NCI-H187 treated with DMSO at 0.1 percent for 48 hours (cell line): ENCODE results near the gene ZNF396.
A peak's percentile ranks its signal among the peaks of the same experiment; 100 is the strongest.

Experiments
- DNase-seq: peaks from one replicate; lab custom pipeline; 2025; lab: John Stamatoyannopoulos, UW

Gene ZNF396

GRCh38 chr18:35383136-35383535 lies 6.0 kb upstream of the ZNF396 start:
- DNase-seq, result no peak

GRCh38 chr18:35379421-35379820 lies 2.3 kb upstream of the ZNF396 start:
- DNase-seq, result no peak

- DNase-seq, result no peak
Observed at GRCh38 chr18:35378574-35378896, 1.4 kb upstream of the ZNF396 start.

GRCh38 chr18:35377875-35378573 lies 887 bp upstream of the ZNF396 start:
- DNase-seq, result no peak

GRCh38 chr18:35376393-35376741 lies 770 bp downstream of the ZNF396 start:
- DNase-seq, result no peak

- DNase-seq, result no peak
Observed at GRCh38 chr18:35374708-35375107, 2.4 kb downstream of the ZNF396 start.

- no peak for DNase-seq
Observed at GRCh38 chr18:35371412-35372195, 5.5 kb downstream of the ZNF396 start.

- no peak for DNase-seq
Observed at GRCh38 chr18:35369126-35369525, 8.0 kb downstream of the ZNF396 start.

GRCh38 chr18:35368595-35368994 lies 8.5 kb downstream of the ZNF396 start:
- no peak for DNase-seq

GRCh38 chr18:35362531-35362930 lies 14.6 kb downstream of the ZNF396 start:
- no peak for DNase-seq

GRCh38 chr18:35361570-35362321 lies 15.4 kb downstream of the ZNF396 start:
- DNase-seq, result no peak

GRCh38 chr18:35355140-35355618 lies 22.0 kb downstream of the ZNF396 start:
- no peak for DNase-seq

- no peak for DNase-seq
Observed at GRCh38 chr18:35352778-35353177, 24.4 kb downstream of the ZNF396 start.

GRCh38 chr18:35352283-35352682 lies 24.9 kb downstream of the ZNF396 start:
- DNase-seq, result no peak

GRCh38 chr18:35348001-35348400 lies 29.1 kb downstream of the ZNF396 start:
- no peak for DNase-seq

GRCh38 chr18:35345950-35346349 lies 31.2 kb downstream of the ZNF396 start:
- no peak for DNase-seq

GRCh38 chr18:35345460-35345921 lies 31.6 kb downstream of the ZNF396 start:
- DNase-seq, result no peak

GRCh38 chr18:35344736-35345459 lies 32.2 kb downstream of the ZNF396 start:
- DNase-seq, result no peak

- DNase-seq, result peak; percentile 50
Observed at GRCh38 chr18:35343936-35344735, 33.0 kb downstream of the ZNF396 start, which contains the start of gene ZNF24. TSS of gene ZNF24 (minus strand) at chr18:35344420. CDS start at chr18:35340650, 3,770 bp downstream.

- no peak for DNase-seq
Observed at GRCh38 chr18:35343488-35343935, 33.6 kb downstream of the ZNF396 start.

GRCh38 chr18:35337286-35337685 lies 39.9 kb downstream of the ZNF396 start:
- no peak for DNase-seq
